AG04449 (cell line): Measurements from ENCODE around the gene C11orf52.

Source experiments
- CTCF ChIA-PET: fragments of 350-600 bp; formaldehyde crosslinking; extraction: SDS; loops from one replicate; lab custom pipeline; 2021; ENCODE audit warnings: antibody characterized with exemption; lab: Yijun Ruan, JAX
- POLR2A ChIA-PET: fragments of 400-600, 350-600 bp; formaldehyde crosslinking; extraction: SDS; loops from one replicate; lab custom pipeline; 2020; ENCODE audit warnings: antibody characterized with exemption, inconsistent platforms; lab: Yijun Ruan, JAX
- DNase-seq: peaks from one replicate; pipeline ENCODE4 v3.0.0-alpha.2; 2010; ENCODE audit warnings: low read depth, low spot score
- H3K4me3 ChIP-seq: 2 replicates; pipeline ENCODE4 v1.5.1; 2011; ENCODE audit warnings: low read depth, mild to moderate bottlenecking, control low read depth, low read length
- TF ChIP-seq, protein P1 (sequence below): IDR thresholded peaks from one replicate; pipeline ENCODE4 v1.5.1; 2011; ENCODE audit warnings: mild to moderate bottlenecking, moderate library complexity, low read length, control low read depth, inconsistent platforms; ENCODE audit not compliant: insufficient read depth; ENCODE audit errors: missing control alignments

The C11orf52 gene

DNA sequence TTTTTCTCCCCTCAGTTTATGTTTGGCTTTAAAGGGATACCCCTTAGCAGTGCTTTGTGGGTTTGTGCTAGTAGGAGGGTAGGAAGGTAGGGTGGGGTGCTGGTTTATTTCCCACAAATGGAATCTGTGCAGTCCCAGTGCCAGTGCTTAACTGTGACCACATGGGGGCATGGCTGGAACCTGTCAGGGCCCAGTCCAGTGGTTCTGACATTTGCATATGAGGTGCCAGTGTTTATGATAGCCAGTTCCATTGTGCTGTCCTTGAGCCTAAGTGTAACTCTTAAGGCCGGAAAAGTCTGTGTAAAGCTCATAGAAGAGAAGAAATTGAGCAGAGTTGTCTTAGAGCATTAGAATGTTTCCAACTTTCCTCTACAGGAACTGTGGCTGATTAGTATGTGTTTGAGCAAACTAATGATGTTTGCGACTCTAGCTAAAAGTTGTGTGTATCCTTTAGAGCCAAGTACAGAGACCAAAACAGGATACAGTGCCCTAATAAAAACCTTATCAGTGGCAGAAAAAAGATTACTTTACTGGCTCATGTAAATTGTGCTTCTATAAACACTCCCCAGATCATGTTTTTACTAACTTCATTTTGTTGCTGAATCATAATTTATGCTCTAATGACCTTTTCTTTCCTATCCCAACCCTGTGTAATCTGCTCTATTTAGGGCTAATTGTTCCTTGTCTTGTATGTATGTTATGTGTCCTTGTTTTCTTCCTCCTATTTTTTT, 56.5 kb downstream of the C11orf52 start:
- no peak for DNase-seq
- TF ChIP-seq, protein P1, sequence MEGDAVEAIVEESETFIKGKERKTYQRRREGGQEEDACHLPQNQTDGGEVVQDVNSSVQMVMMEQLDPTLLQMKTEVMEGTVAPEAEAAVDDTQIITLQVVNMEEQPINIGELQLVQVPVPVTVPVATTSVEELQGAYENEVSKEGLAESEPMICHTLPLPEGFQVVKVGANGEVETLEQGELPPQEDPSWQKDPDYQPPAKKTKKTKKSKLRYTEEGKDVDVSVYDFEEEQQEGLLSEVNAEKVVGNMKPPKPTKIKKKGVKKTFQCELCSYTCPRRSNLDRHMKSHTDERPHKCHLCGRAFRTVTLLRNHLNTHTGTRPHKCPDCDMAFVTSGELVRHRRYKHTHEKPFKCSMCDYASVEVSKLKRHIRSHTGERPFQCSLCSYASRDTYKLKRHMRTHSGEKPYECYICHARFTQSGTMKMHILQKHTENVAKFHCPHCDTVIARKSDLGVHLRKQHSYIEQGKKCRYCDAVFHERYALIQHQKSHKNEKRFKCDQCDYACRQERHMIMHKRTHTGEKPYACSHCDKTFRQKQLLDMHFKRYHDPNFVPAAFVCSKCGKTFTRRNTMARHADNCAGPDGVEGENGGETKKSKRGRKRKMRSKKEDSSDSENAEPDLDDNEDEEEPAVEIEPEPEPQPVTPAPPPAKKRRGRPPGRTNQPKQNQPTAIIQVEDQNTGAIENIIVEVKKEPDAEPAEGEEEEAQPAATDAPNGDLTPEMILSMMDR: no peak
- ChIA-PET POLR2A (no interaction called here), CTCF (interaction anchor here (1.0 to 1.9 kb wide), 2 partner anchors 41 to 44 kb away, joined by 3 to 5 read pairs; no protein-coding TSS in a partner anchor)
- no peak overlapping the region for H3K4me3 ChIP-seq

DNA sequence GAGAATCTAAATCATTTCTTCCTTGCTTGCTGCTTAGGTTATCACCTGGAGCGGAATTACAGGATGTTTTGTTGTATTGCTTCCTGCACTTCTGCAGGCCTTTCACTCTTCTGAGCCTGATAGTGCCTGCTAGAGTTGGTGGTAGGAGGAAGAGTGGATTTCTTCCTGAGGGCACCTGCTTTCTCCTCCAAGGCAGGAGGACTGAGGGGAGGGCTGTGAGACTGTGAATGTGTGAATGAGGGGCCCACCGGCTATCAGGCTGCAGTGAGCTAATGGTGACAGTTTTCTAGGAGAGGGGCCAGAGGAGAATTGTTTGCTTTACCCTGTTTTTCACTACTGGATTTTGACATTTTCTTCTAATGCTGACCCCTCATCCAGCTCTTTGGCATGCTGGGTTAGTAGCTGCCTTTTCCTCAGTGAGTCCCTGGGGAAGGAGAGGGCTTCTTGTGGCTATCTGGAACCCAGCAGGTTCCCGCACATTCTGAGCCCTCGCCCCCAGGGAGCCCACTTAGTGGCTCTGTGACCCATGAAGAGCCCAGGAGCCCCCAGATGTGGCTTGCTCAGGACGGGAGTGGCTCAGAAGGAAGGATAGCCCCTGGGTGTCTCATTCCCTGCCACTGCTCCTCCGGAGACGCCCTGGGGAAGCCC, 57.5 kb downstream of the C11orf52 start:
- ChIA-PET POLR2A (no interaction called here), CTCF (interaction anchor here (0.7 to 2.8 kb wide), 2 partner anchors 20 to 21 kb away, joined by 3 to 13 read pairs; no protein-coding TSS in a partner anchor)
- TF ChIP-seq, protein P1: no peak
- H3K4me3 ChIP-seq: no peak overlapping the region
- DNase-seq: no peak
